ENCODE results near the gene APOBEC4.
"Not testable (repeated sequence)": the region's sequence is repeated elsewhere in the genome, so short reads cannot be mapped to it uniquely, and the experiment has no call there.

DNA sequence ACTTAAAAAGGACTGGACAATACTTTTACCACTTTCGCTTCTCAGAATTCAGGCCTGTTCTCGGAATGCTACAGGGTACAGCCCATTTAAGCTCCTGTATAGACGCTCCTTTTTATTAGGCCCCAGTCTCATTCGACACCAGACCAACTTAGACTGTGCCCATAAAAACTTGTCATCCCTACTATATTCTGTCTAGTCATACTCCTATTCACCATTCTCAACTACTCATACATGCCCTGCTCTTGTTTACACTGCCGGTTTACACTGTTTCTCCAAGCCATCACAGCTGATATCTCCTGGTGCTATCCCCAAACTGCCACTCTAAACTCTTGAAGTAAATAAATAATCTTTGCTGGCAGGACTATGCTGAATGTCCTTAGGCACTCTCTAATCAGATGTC lies 34.9 kb downstream of the APOBEC4 start:
- TF ChIP-seq, protein P1, sequence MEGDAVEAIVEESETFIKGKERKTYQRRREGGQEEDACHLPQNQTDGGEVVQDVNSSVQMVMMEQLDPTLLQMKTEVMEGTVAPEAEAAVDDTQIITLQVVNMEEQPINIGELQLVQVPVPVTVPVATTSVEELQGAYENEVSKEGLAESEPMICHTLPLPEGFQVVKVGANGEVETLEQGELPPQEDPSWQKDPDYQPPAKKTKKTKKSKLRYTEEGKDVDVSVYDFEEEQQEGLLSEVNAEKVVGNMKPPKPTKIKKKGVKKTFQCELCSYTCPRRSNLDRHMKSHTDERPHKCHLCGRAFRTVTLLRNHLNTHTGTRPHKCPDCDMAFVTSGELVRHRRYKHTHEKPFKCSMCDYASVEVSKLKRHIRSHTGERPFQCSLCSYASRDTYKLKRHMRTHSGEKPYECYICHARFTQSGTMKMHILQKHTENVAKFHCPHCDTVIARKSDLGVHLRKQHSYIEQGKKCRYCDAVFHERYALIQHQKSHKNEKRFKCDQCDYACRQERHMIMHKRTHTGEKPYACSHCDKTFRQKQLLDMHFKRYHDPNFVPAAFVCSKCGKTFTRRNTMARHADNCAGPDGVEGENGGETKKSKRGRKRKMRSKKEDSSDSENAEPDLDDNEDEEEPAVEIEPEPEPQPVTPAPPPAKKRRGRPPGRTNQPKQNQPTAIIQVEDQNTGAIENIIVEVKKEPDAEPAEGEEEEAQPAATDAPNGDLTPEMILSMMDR (IDR thresholded peaks at IDR 0.05): not testable (repeated sequence)
- TF ChIP-seq TEAD4 (IDR thresholded peaks at IDR 0.05; ENCODE audit: borderline replicate concordance, insufficient read depth); EP300 (IDR thresholded peaks at IDR 0.05; ENCODE audit: borderline replicate concordance in 1 of 2, low read depth in 1 of 2, low read length in 1 of 2); TAF1 (IDR thresholded peaks at IDR 0.05; ENCODE audit: borderline replicate concordance, low read depth, low read length); SMC3 (IDR thresholded peaks at IDR 0.05; ENCODE audit: low read depth, low read length); GABPA (IDR thresholded peaks at IDR 0.05; ENCODE audit: low read depth); FOXM1 (IDR thresholded peaks at IDR 0.05; ENCODE audit: low read depth); RAD21 (IDR thresholded peaks at IDR 0.05; ENCODE audit: low read length); EZH2phosphoT487 (IDR thresholded peaks at IDR 0.05; ENCODE audit: borderline replicate concordance, low read depth); ELF1 (IDR thresholded peaks at IDR 0.05); SIN3A (IDR thresholded peaks at IDR 0.05; ENCODE audit: borderline replicate concordance, low read depth, low read length); JUND (IDR thresholded peaks at IDR 0.05): not testable (repeated sequence)
- TF ChIP-seq, protein P2, sequence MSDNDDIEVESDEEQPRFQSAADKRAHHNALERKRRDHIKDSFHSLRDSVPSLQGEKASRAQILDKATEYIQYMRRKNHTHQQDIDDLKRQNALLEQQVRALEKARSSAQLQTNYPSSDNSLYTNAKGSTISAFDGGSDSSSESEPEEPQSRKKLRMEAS (IDR thresholded peaks at IDR 0.05; ENCODE audit: low read depth): not testable (repeated sequence)

All from SK-N-SH (cell line).